ENCODE measurements around the gene NRTN.
"Not testable (repeated sequence)": the region's sequence is repeated elsewhere in the genome, so short reads cannot be mapped to it uniquely, and the experiment has no call there.

The NRTN gene

DNA sequence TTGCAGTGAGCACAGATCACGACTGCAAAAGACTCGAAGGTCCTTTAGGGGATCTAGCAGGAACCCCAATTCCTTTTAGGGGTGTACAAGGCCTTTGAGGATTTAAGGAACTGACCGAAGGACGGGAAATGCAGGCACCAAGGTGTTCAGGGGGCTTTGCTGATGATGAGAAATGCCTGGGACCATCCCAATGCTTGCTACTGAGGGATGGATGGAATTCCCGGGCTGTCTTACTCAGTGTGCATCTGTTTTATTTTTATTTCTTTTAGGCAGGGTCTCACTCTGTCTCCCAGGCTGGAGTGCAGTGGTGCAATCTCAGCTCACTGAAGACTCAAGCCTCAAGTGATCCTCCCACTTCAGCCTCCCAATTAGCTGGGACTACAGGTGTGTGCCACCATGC lies 31.6 kb upstream of the NRTN start:
- Histone ChIP-seq H3K4ac (ENCODE audit: low read depth, low read length) (no peak overlapping the region), H3K4me2 (ENCODE audit: low read length) (no peak overlapping the region), H3K4me3 (ENCODE audit: low read length) (no peak overlapping the region), H3K9ac (ENCODE audit: low read length) (no peak overlapping the region), H3K27me3 (ENCODE audit: insufficient read depth, low read length, poor library complexity) (no peaks in the 10 kb centered on the region), H2BK15ac (replicated peaks; ENCODE audit: low read depth) (no peak overlapping the region), H2AK5ac (ENCODE audit: low read length) (no peak overlapping the region), H4K5ac (ENCODE audit: low read length) (peak overlapping the region; percentile 59), H3K4me1 (ENCODE audit: control insufficient read depth, low read depth, low read length) (no peaks in the 10 kb centered on the region), H4K8ac (ENCODE audit: low read depth, low read length) (no peak overlapping the region), H3K79me1 (ENCODE audit: low read length) (no peaks in the 10 kb centered on the region), H2BK5ac (ENCODE audit: low read length) (no peak overlapping the region), H3K27ac (ENCODE audit: low read depth, low read length) (no peak overlapping the region), H2BK120ac (ENCODE audit: low read depth, low read length) (no peak overlapping the region), H3K18ac (ENCODE audit: low read length) (no peak overlapping the region), H3K79me2 (ENCODE audit: control insufficient read depth, insufficient read depth, low read length) (no peaks in the 10 kb centered on the region), H3K56ac (ENCODE audit: low read length) (peak overlapping the region; percentile 22), H3K36me3 (ENCODE audit: control insufficient read depth, insufficient read depth, low read length) (no peaks in the 10 kb centered on the region), H3K23ac (ENCODE audit: low read length) (no peak overlapping the region)
- WGBS (ENCODE audit: extremely low coverage, insufficient coverage, low lambda C conversion rate) = no CpG with 5 or more reads among the region's 5 CpGs
- no peak for DNase-seq

GRCh38 chr19:5774921-5775320 lies 29.9 kb upstream of the NRTN start:
- Histone ChIP-seq H2BK5ac (ENCODE audit: low read length) (no peak overlapping the region), H3K79me1 (ENCODE audit: low read length) (no peaks in the 10 kb centered on the region), H3K18ac (ENCODE audit: low read length) (no peak overlapping the region), H2AK5ac (ENCODE audit: low read length) (no peak overlapping the region), H2BK120ac (ENCODE audit: low read depth, low read length) (no peak overlapping the region), H4K5ac (ENCODE audit: low read length) (no peak overlapping the region), H4K8ac (ENCODE audit: low read depth, low read length) (no peak overlapping the region), H3K36me3 (ENCODE audit: control insufficient read depth, insufficient read depth, low read length) (no peaks in the 10 kb centered on the region), H3K9ac (ENCODE audit: low read length) (no peak overlapping the region), H2BK15ac (replicated peaks; ENCODE audit: low read depth) (no peak overlapping the region), H3K56ac (ENCODE audit: low read length) (no peak overlapping the region), H3K4me3 (ENCODE audit: low read length) (no peak overlapping the region), H3K4ac (ENCODE audit: low read depth, low read length) (no peak overlapping the region), H3K4me1 (ENCODE audit: control insufficient read depth, low read depth, low read length) (no peaks in the 10 kb centered on the region), H3K4me2 (ENCODE audit: low read length) (no peak overlapping the region), H3K27ac (ENCODE audit: low read depth, low read length) (no peak overlapping the region), H3K79me2 (ENCODE audit: control insufficient read depth, insufficient read depth, low read length) (no peaks in the 10 kb centered on the region), H3K27me3 (ENCODE audit: insufficient read depth, low read length, poor library complexity) (no peaks in the 10 kb centered on the region), H3K23ac (ENCODE audit: low read length) (no peak overlapping the region)
- DNase-seq = no peak
- WGBS (ENCODE audit: extremely low coverage, insufficient coverage, low lambda C conversion rate) = no CpG with 5 or more reads among the region's 8 CpGs

- Histone ChIP-seq H3K36me3 (ENCODE audit: control insufficient read depth, insufficient read depth, low read length) (no peaks in the 10 kb centered on the region), H3K79me1 (ENCODE audit: low read length) (no peaks in the 10 kb centered on the region), H3K9ac (ENCODE audit: low read length) (no peak overlapping the region), H2BK120ac (ENCODE audit: low read depth, low read length) (no peak overlapping the region), H2BK5ac (ENCODE audit: low read length) (no peak overlapping the region), H4K5ac (ENCODE audit: low read length) (no peak overlapping the region), H3K4me2 (ENCODE audit: low read length) (no peak overlapping the region), H2AK5ac (ENCODE audit: low read length) (no peak overlapping the region), H3K56ac (ENCODE audit: low read length) (no peak overlapping the region), H3K79me2 (ENCODE audit: control insufficient read depth, insufficient read depth, low read length) (no peaks in the 10 kb centered on the region), H3K27me3 (ENCODE audit: insufficient read depth, low read length, poor library complexity) (no peaks in the 10 kb centered on the region), H3K27ac (ENCODE audit: low read depth, low read length) (no peak overlapping the region), H3K4me1 (ENCODE audit: control insufficient read depth, low read depth, low read length) (no peaks in the 10 kb centered on the region), H2BK15ac (replicated peaks; ENCODE audit: low read depth) (no peak overlapping the region), H3K4me3 (ENCODE audit: low read length) (no peak overlapping the region), H3K4ac (ENCODE audit: low read depth, low read length) (no peak overlapping the region), H3K18ac (ENCODE audit: low read length) (no peak overlapping the region), H4K8ac (ENCODE audit: low read depth, low read length) (no peak overlapping the region), H3K23ac (ENCODE audit: low read length) (no peak overlapping the region)
- no peak for DNase-seq
- WGBS (ENCODE audit: extremely low coverage, insufficient coverage, low lambda C conversion rate) = no CpG with 5 or more reads among the region's 17 CpGs
Observed at GRCh38 chr19:5775668-5776309, 29.1 kb upstream of the NRTN start.

GRCh38 chr19:5778402-5778801 lies 26.5 kb upstream of the NRTN start:
- H3K4ac ChIP-seq (ENCODE audit: low read depth, low read length) = no peak overlapping the region
- H3K27ac ChIP-seq (ENCODE audit: low read depth, low read length) = no peak overlapping the region
- no peak overlapping the region for H2BK120ac ChIP-seq (ENCODE audit: low read depth, low read length)
- DNase-seq = no peak
- WGBS (ENCODE audit: extremely low coverage, insufficient coverage, low lambda C conversion rate) = no CpG with 5 or more reads among the region's 17 CpGs
- H3K56ac ChIP-seq (ENCODE audit: low read length) = no peak overlapping the region
- no peak overlapping the region for H3K9ac ChIP-seq (ENCODE audit: low read length)
- no peak overlapping the region for H2BK5ac ChIP-seq (ENCODE audit: low read length)
- H3K27me3 ChIP-seq (ENCODE audit: insufficient read depth, low read length, poor library complexity) = no peaks in the 10 kb centered on the region
- H3K79me2 ChIP-seq (ENCODE audit: control insufficient read depth, insufficient read depth, low read length) = no peaks in the 10 kb centered on the region
- H2BK15ac ChIP-seq (replicated peaks; ENCODE audit: low read depth) = no peak overlapping the region
- H3K4me3 ChIP-seq (ENCODE audit: low read length) = no peak overlapping the region
- no peak overlapping the region for H4K5ac ChIP-seq (ENCODE audit: low read length)
- no peak overlapping the region for H4K8ac ChIP-seq (ENCODE audit: low read depth, low read length)
- no peak overlapping the region for H3K23ac ChIP-seq (ENCODE audit: low read length)
- no peak overlapping the region for H3K18ac ChIP-seq (ENCODE audit: low read length)
- no peaks in the 10 kb centered on the region for H3K4me1 ChIP-seq (ENCODE audit: control insufficient read depth, low read depth, low read length)
- no peaks in the 10 kb centered on the region for H3K79me1 ChIP-seq (ENCODE audit: low read length)
- H3K4me2 ChIP-seq (ENCODE audit: low read length) = no peak overlapping the region
- H3K36me3 ChIP-seq (ENCODE audit: control insufficient read depth, insufficient read depth, low read length) = no peaks in the 10 kb centered on the region
- no peak overlapping the region for H2AK5ac ChIP-seq (ENCODE audit: low read length)

GRCh38 chr19:5780916-5781315 lies 24.0 kb upstream of the NRTN start:
- not testable (repeated sequence) for H3K23ac ChIP-seq (ENCODE audit: low read length); H3K79me2 ChIP-seq (ENCODE audit: control insufficient read depth, insufficient read depth, low read length); H3K27ac ChIP-seq (ENCODE audit: low read depth, low read length); H3K79me1 ChIP-seq (ENCODE audit: low read length); H2BK5ac ChIP-seq (ENCODE audit: low read length); H2BK120ac ChIP-seq (ENCODE audit: low read depth, low read length); H2AK5ac ChIP-seq (ENCODE audit: low read length); H4K5ac ChIP-seq (ENCODE audit: low read length); H3K36me3 ChIP-seq (ENCODE audit: control insufficient read depth, insufficient read depth, low read length); H3K56ac ChIP-seq (ENCODE audit: low read length); H3K4me3 ChIP-seq (ENCODE audit: low read length); DNase-seq; H3K4ac ChIP-seq (ENCODE audit: low read depth, low read length); H3K4me2 ChIP-seq (ENCODE audit: low read length); H4K8ac ChIP-seq (ENCODE audit: low read depth, low read length); H2BK15ac ChIP-seq (replicated peaks; ENCODE audit: low read depth); H3K18ac ChIP-seq (ENCODE audit: low read length); H3K27me3 ChIP-seq (ENCODE audit: insufficient read depth, low read length, poor library complexity); H3K4me1 ChIP-seq (ENCODE audit: control insufficient read depth, low read depth, low read length); H3K9ac ChIP-seq (ENCODE audit: low read length)
- no CpG with 5 or more reads among the region's 11 CpGs for WGBS (ENCODE audit: extremely low coverage, insufficient coverage, low lambda C conversion rate)

DNA sequence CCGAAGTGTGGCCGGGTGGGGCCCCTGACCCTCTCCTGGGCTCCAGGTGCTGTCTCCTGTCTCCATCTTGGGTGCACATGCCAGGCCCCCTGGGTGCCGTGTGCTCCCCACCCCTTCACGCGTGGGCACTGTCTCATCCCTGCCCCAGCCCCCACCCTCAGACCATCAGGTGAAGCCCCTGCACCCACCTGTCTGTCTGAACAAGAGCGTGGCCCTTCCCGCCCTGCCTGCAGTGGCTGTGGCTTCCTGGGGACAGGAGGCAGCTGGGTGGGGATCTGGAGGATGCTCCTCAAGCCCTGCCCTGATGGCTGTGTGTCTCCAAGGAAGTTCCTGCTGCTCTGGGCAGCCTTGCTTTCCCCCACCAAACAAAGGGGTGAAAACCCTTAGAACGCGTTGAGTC lies 22.5 kb upstream of the NRTN start:
- Histone ChIP-seq H3K56ac (ENCODE audit: low read length) (no peak overlapping the region), H3K23ac (ENCODE audit: low read length) (no peak overlapping the region), H4K8ac (ENCODE audit: low read depth, low read length) (no peak overlapping the region), H2BK120ac (ENCODE audit: low read depth, low read length) (no peak overlapping the region), H2AK5ac (ENCODE audit: low read length) (no peak overlapping the region), H3K27me3 (ENCODE audit: insufficient read depth, low read length, poor library complexity) (no peaks in the 10 kb centered on the region), H3K9ac (ENCODE audit: low read length) (no peak overlapping the region), H3K27ac (ENCODE audit: low read depth, low read length) (no peak overlapping the region), H3K4ac (ENCODE audit: low read depth, low read length) (no peak overlapping the region), H3K4me3 (ENCODE audit: low read length) (no peak overlapping the region), H2BK15ac (replicated peaks; ENCODE audit: low read depth) (no peak overlapping the region), H3K4me1 (ENCODE audit: control insufficient read depth, low read depth, low read length) (no peaks in the 10 kb centered on the region), H2BK5ac (ENCODE audit: low read length) (no peak overlapping the region), H3K36me3 (ENCODE audit: control insufficient read depth, insufficient read depth, low read length) (peaks cover 7% of the 10 kb centered on the region), H3K79me1 (ENCODE audit: low read length) (no peaks in the 10 kb centered on the region), H3K4me2 (ENCODE audit: low read length) (no peak overlapping the region), H3K18ac (ENCODE audit: low read length) (no peak overlapping the region), H3K79me2 (ENCODE audit: control insufficient read depth, insufficient read depth, low read length) (no peaks in the 10 kb centered on the region), H4K5ac (ENCODE audit: low read length) (no peak overlapping the region)
- WGBS (ENCODE audit: extremely low coverage, insufficient coverage, low lambda C conversion rate) = no CpG with 5 or more reads among the region's 9 CpGs
- DNase-seq = no peak
